Measurements from ENCODE around the gene RABEP1.

The RABEP1 gene

DNA sequence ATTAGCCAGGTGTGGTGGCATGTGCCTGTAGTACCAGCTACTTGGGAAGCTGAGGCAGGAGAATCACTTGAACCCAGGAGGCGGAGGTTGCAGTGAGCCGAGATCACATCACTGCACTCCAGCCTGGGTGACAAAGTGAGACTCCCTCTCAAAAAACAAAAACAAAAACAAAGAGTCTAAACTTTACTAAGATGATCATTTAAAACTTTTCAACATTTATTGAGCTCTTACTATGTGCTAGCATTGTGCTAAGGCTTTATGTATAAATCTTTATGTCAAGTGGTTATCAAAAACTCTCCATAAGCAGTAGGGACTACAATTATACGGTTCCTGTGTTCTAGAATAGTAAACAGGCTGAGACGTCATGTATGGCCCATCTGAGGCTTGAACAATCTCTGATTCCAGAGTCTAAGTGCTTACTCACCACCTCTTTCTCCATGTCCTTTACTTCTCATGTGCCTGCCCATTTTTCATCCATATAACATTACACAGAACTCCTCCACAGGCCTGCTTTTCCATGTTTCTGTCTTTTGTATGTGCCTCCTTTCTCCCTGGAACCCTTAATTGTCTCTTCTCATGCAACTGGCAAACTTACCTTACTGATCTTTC lies 70.7 kb downstream of the RABEP1 start:
- H3K36me3 ChIP-seq (ENCODE audit: insufficient read depth, low read length), result peaks cover 68% of the 10 kb centered on the region; the same call in 1 of the 2 replicates
- no peak overlapping the region for H2AFZ ChIP-seq (ENCODE audit: low read length)
- no peaks in the 10 kb centered on the region for H3K79me2 ChIP-seq (ENCODE audit: insufficient read depth, low read length)
- no peak overlapping the region for H3K4me2 ChIP-seq (ENCODE audit: low read depth, low read length, poor library complexity, severe bottlenecking)
- H3F3A ChIP-seq (ENCODE audit: low read depth), result no peaks in the 10 kb centered on the region
- no peak overlapping the region for H3K9ac ChIP-seq (ENCODE audit: low read depth, low read length, poor library complexity, severe bottlenecking)
- no peaks in the 10 kb centered on the region for H4K20me1 ChIP-seq (ENCODE audit: insufficient read depth, low read length, poor library complexity, severe bottlenecking)
- no peaks in the 10 kb centered on the region for H3K4me1 ChIP-seq (ENCODE audit: insufficient read depth, low read length, poor library complexity, severe bottlenecking)
- H3K27me3 ChIP-seq (ENCODE audit: insufficient read depth, low read length, poor library complexity, severe bottlenecking), result no peaks in the 10 kb centered on the region
- H3K9me3 ChIP-seq (ENCODE audit: insufficient read depth, low read depth, low read length), result no peaks in the 10 kb centered on the region
- TF ChIP-seq EZH2phosphoT487 (IDR thresholded peaks at IDR 0.05; ENCODE audit: borderline replicate concordance), result no peak
- H3K4me3 ChIP-seq (ENCODE audit: low read length, poor library complexity, severe bottlenecking), result no peak overlapping the region
- no peaks in the 10 kb centered on the region for H3K9me2 ChIP-seq (replicated peaks; ENCODE audit: low read depth, low read length)

DNA sequence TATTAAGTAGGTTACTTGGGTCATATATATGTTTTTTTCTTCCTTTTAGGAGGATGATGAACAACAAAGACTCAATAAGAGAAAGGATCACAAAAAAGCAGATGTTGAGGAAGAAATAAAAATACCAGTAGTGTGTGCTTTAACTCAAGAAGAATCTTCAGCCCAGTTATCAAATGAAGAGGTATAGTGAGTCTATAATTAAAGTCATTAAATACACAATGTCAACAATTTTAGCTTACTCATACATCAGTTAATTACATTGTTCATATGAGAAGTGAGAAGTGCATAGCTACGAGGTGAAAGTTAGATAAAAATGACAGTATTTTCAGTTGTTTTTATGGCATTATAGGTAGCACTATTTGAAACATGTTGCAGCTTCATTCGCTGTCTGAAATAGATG lies 72.2 kb downstream of the RABEP1 start:
- TF ChIP-seq, protein P1, sequence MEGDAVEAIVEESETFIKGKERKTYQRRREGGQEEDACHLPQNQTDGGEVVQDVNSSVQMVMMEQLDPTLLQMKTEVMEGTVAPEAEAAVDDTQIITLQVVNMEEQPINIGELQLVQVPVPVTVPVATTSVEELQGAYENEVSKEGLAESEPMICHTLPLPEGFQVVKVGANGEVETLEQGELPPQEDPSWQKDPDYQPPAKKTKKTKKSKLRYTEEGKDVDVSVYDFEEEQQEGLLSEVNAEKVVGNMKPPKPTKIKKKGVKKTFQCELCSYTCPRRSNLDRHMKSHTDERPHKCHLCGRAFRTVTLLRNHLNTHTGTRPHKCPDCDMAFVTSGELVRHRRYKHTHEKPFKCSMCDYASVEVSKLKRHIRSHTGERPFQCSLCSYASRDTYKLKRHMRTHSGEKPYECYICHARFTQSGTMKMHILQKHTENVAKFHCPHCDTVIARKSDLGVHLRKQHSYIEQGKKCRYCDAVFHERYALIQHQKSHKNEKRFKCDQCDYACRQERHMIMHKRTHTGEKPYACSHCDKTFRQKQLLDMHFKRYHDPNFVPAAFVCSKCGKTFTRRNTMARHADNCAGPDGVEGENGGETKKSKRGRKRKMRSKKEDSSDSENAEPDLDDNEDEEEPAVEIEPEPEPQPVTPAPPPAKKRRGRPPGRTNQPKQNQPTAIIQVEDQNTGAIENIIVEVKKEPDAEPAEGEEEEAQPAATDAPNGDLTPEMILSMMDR (conservative IDR thresholded peaks at IDR 0.05; ENCODE audit: low read length), result no peak
- TF ChIP-seq EZH2phosphoT487 (IDR thresholded peaks at IDR 0.05; ENCODE audit: borderline replicate concordance), result no peak
- Histone ChIP-seq H3K9me3 (ENCODE audit: insufficient read depth, low read depth, low read length) (no peaks in the 10 kb centered on the region), H3K27me3 (ENCODE audit: insufficient read depth, low read length, poor library complexity, severe bottlenecking) (no peaks in the 10 kb centered on the region), H3K9ac (ENCODE audit: low read depth, low read length, poor library complexity, severe bottlenecking) (no peak overlapping the region), H3K9me2 (replicated peaks; ENCODE audit: low read depth, low read length) (no peaks in the 10 kb centered on the region), H3K4me1 (ENCODE audit: insufficient read depth, low read length, poor library complexity, severe bottlenecking) (no peaks in the 10 kb centered on the region), H3K4me3 (ENCODE audit: low read length, poor library complexity, severe bottlenecking) (no peak overlapping the region), H3K36me3 (ENCODE audit: insufficient read depth, low read length) (peaks cover 62% of the 10 kb centered on the region; the same call in 1 of the 2 replicates), H3K79me2 (ENCODE audit: insufficient read depth, low read length) (no peaks in the 10 kb centered on the region), H2AFZ (ENCODE audit: low read length) (no peak overlapping the region), H4K20me1 (ENCODE audit: insufficient read depth, low read length, poor library complexity, severe bottlenecking) (no peaks in the 10 kb centered on the region), H3K4me2 (ENCODE audit: low read depth, low read length, poor library complexity, severe bottlenecking) (no peak overlapping the region), H3F3A (ENCODE audit: low read depth) (no peaks in the 10 kb centered on the region)

DNA sequence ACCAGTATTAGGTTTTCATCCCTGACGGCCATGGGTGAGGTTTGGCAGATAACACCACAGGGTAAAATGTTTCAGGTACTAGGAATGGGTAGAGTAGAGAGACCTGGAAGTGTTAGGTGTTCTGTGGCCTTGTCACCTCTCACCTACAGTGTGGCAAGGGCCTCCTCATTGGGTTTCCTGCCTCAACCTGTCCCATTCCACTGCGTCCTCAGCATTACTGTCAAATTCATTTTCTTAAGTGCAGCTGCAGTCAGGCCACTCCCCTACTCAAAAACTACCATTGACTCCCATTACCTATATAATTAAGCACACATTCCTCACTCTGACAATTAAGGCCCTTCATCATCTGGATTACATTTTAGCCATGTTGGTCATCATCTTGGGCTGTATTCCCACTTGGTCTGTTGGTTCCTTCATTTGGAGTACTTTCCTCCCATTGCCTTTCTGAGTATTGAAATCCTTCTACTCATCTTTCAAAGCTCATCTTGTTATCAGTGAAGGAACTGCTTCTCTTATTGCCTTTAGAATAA lies 72.9 kb downstream of the RABEP1 start:
- Histone ChIP-seq H3K27me3 (ENCODE audit: insufficient read depth, low read length, poor library complexity, severe bottlenecking) (no peaks in the 10 kb centered on the region), H3K4me3 (ENCODE audit: low read length, poor library complexity, severe bottlenecking) (no peak overlapping the region), H3K4me1 (ENCODE audit: insufficient read depth, low read length, poor library complexity, severe bottlenecking) (no peaks in the 10 kb centered on the region), H4K20me1 (ENCODE audit: insufficient read depth, low read length, poor library complexity, severe bottlenecking) (no peaks in the 10 kb centered on the region), H3K9me2 (replicated peaks; ENCODE audit: low read depth, low read length) (no peaks in the 10 kb centered on the region), H3F3A (ENCODE audit: low read depth) (no peaks in the 10 kb centered on the region), H3K9me3 (ENCODE audit: insufficient read depth, low read depth, low read length) (no peaks in the 10 kb centered on the region), H3K4me2 (ENCODE audit: low read depth, low read length, poor library complexity, severe bottlenecking) (no peak overlapping the region), H3K9ac (ENCODE audit: low read depth, low read length, poor library complexity, severe bottlenecking) (no peak overlapping the region), H3K79me2 (ENCODE audit: insufficient read depth, low read length) (no peaks in the 10 kb centered on the region), H2AFZ (ENCODE audit: low read length) (no peak overlapping the region), H3K36me3 (ENCODE audit: insufficient read depth, low read length) (peaks cover 57% of the 10 kb centered on the region; the same call in 1 of the 2 replicates)
- TF ChIP-seq EZH2phosphoT487 (IDR thresholded peaks at IDR 0.05; ENCODE audit: borderline replicate concordance), result no peak
- TF ChIP-seq, protein P1 (conservative IDR thresholded peaks at IDR 0.05; ENCODE audit: low read length), result no peak
